IMR-90 (cell line): Measurements from ENCODE around the gene DYRK3. TPM values are rescaled to one million over a fixed set of nuclear protein-coding genes. Genes with fewer than 3 reads are reported as not detected.

Source experiments
- ATAC-seq: fragments of 200-7000 bp; cut with Tn5 transposase; 2 replicates; pipeline ENCODE4 v1.9.1; 2020; ENCODE audit warnings: low read depth, mild to moderate bottlenecking, moderate library complexity
- BruUV-seq: library from RNA; stranded (reverse); fragments of 400-500 nt; replicated peaks from 2 replicates; lab custom pipeline; 2021; lab: Mats Ljungman, UMichigan
- CTCF ChIA-PET: fragments of 300-600 bp; formaldehyde crosslinking; extraction: SDS; loops from one replicate; lab custom pipeline; 2021; ENCODE audit warnings: antibody characterized with exemption; lab: Yijun Ruan, JAX
- POLR2A ChIA-PET: fragments of 300-600 bp; sonication (Branson Sonifier 250); formaldehyde crosslinking; loops from one replicate; lab custom pipeline; 2022; ENCODE audit warnings: antibody characterized with exemption; ENCODE audit not compliant: unreplicated experiment; lab: Charles Lee
- DNase-seq: peaks from one replicate; pipeline ENCODE4 v3.0.0; 2013
- H2AFZ ChIP-seq: replicated peaks from 2 replicates; pipeline ENCODE3; 2013; ENCODE audit warnings: low read length, mild to moderate bottlenecking; ENCODE audit not compliant: poor library complexity
- H2AK5ac ChIP-seq: 2 replicates; pipeline ENCODE4 v1.6.1; 2013; ENCODE audit warnings: low read depth, low read length, inconsistent platforms
- H2AK9ac ChIP-seq: replicated peaks from 2 replicates; pipeline ENCODE3; 2013; ENCODE audit warnings: mild to moderate bottlenecking, low read depth, low read length, moderate library complexity; ENCODE audit not compliant: poor library complexity
- H2BK120ac ChIP-seq: 2 replicates; pipeline ENCODE4 v1.6.1; 2013; ENCODE audit warnings: low read depth, low read length, inconsistent platforms
- H2BK15ac ChIP-seq: 3 replicates; pipeline ENCODE4 v1.6.1; 2013; ENCODE audit warnings: low read depth, low read length, inconsistent platforms
- H2BK20ac ChIP-seq: 2 replicates; pipeline ENCODE4 v1.6.1; 2013; ENCODE audit warnings: low read depth, mild to moderate bottlenecking, inconsistent platforms, low read length, moderate library complexity
- H2BK5ac ChIP-seq: 2 replicates; pipeline ENCODE4 v1.6.1; 2013; ENCODE audit warnings: mild to moderate bottlenecking, low read depth, low read length, inconsistent platforms; ENCODE audit not compliant: poor library complexity, severe bottlenecking
- H3K14ac ChIP-seq: replicated peaks from 2 replicates; pipeline ENCODE4 v1.6.1; 2013; ENCODE audit warnings: low read depth, low read length, inconsistent platforms
- H3K18ac ChIP-seq: 2 replicates; pipeline ENCODE4 v1.6.1; 2013; ENCODE audit warnings: low read depth, low read length, control low read depth
- H3K23ac ChIP-seq: 2 replicates; pipeline ENCODE4 v1.6.1; 2013; ENCODE audit warnings: low read depth, low read length, inconsistent platforms
- H3K27ac ChIP-seq: 2 replicates; pipeline ENCODE4 v1.5.1; 2013; ENCODE audit warnings: mild to moderate bottlenecking, control low read depth, low read length; ENCODE audit not compliant: insufficient read depth
- H3K27me3 ChIP-seq: 2 replicates; pipeline ENCODE4 v1.6.1; 2013; ENCODE audit warnings: low read length; ENCODE audit not compliant: control insufficient read depth, insufficient read depth
- H3K36me3 ChIP-seq: 2 replicates; pipeline ENCODE4 v1.6.1; 2013; ENCODE audit warnings: low read length, mixed read lengths; ENCODE audit not compliant: control insufficient read depth, insufficient read depth
- H3K4ac ChIP-seq: 2 replicates; pipeline ENCODE4 v1.6.1; 2013; ENCODE audit warnings: low read depth, low read length, inconsistent platforms
- H3K4me1 ChIP-seq: 2 replicates; pipeline ENCODE4 v1.6.1; 2013; ENCODE audit warnings: low read length, mixed read lengths; ENCODE audit not compliant: control insufficient read depth, insufficient read depth
- H3K4me2 ChIP-seq: 2 replicates; pipeline ENCODE4 v1.6.1; 2013; ENCODE audit warnings: low read depth, mild to moderate bottlenecking, control low read depth, low read length, moderate library complexity
- H3K4me3 ChIP-seq: 2 replicates; pipeline ENCODE4 v1.5.1; 2013; ENCODE audit warnings: low read depth, mild to moderate bottlenecking, control low read depth, low read length, moderate library complexity; ENCODE audit not compliant: insufficient read depth
- H3K56ac ChIP-seq: 2 replicates; pipeline ENCODE4 v1.6.1; 2013; ENCODE audit warnings: low read length, inconsistent platforms; ENCODE audit not compliant: insufficient read depth; ENCODE audit errors: extremely low read depth
- H3K79me1 ChIP-seq, 2 experiments: 2 replicates each; pipeline ENCODE4 v1.6.1; 2013; ENCODE audit warnings: low read length in 2 of 2, inconsistent platforms in 1 of 2, low read depth in 1 of 2
- H3K9ac ChIP-seq: 2 replicates; pipeline ENCODE4 v1.6.1; 2013; ENCODE audit warnings: low read depth, low read length, control low read depth
- H3K9me1 ChIP-seq: 2 replicates; pipeline ENCODE4 v1.6.1; 2013; ENCODE audit warnings: low read length, inconsistent platforms; ENCODE audit not compliant: insufficient read depth
- H3K9me3 ChIP-seq: 2 replicates; pipeline ENCODE4 v1.6.1; 2013; ENCODE audit warnings: low read length; ENCODE audit not compliant: control insufficient read depth, insufficient read depth
- H4K20me1 ChIP-seq: 2 replicates; pipeline ENCODE4 v1.6.1; 2013; ENCODE audit warnings: low read length, inconsistent platforms; ENCODE audit not compliant: insufficient read depth
- H4K5ac ChIP-seq: 2 replicates; pipeline ENCODE4 v1.6.1; 2013; ENCODE audit warnings: mild to moderate bottlenecking, low read depth, low read length, control low read depth
- H4K8ac ChIP-seq, 2 experiments: 2 replicates each; pipeline ENCODE4 v1.6.1; 2013; ENCODE audit warnings: low read depth in 2 of 2, low read length in 2 of 2, control low read depth in 1 of 2, inconsistent platforms in 1 of 2
- H4K91ac ChIP-seq: 2 replicates; pipeline ENCODE4 v1.6.1; 2013; ENCODE audit warnings: low read depth, low read length, inconsistent platforms; ENCODE audit not compliant: insufficient read depth
- MXI1 ChIP-seq: IDR thresholded peaks from 2 replicates; pipeline ENCODE4 v1.6.1; 2012; ENCODE audit warnings: low read depth, mild to moderate bottlenecking, low read length, moderate library complexity, borderline replicate concordance
- RAD21 ChIP-seq: IDR thresholded peaks from 2 replicates; pipeline ENCODE4 v1.6.1; 2012; ENCODE audit warnings: low read length, improper control_type of control experiment
- SMC3 ChIP-seq: fragments of 150-350 bp; IDR thresholded peaks from 2 replicates; pipeline ENCODE4 v1.6.1; 2016; ENCODE audit warnings: low read depth, mild to moderate bottlenecking, antibody characterized with exemption, low read length, moderate library complexity
- WGBS, 2 experiments: methylation state at CpG; one replicate each; pipeline versions ENCODE4 v1.1.5 to v1.1.7; 2013; ENCODE audit warnings: missing lambda C conversion rate in 2 of 2; ENCODE audit not compliant: insufficient read length in 1 of 2; ENCODE audit errors: extremely low coverage in 2 of 2; 5-methylcytosine and 5-hydroxymethylcytosine counted together
- dilution Hi-C: fragments of 300-500 bp; cut with HindIII; formaldehyde crosslinking; loops from one replicate; pipeline ENCODE4 v1.14.3; 2018; ENCODE audit warnings: low sequenced_read_pairs; ENCODE audit not compliant: unreplicated experiment
- in situ Hi-C: fragments of 300-500 bp; cut with MboI; formaldehyde crosslinking; loops from 3 replicates; pipeline ENCODE4 v1.14.3; 2019; ENCODE audit warnings: low sequenced_read_pairs, inconsistent platforms, mixed read lengths
- intact Hi-C: fragments of 100-400 bp; cut with micrococcal nuclease; formaldehyde crosslinking; loops from 2 replicates; pipeline ENCODE4 v1.10.0; 2022
- polyA plus RNA-seq, 3 experiments: library from polyadenylated mRNA; depleted of rRNA; stranded (reverse); fragments of >200 nt; gene quantifications; 2 replicates each; pipeline ENCODE4 v1.2.3, GENCODE V29; 2012; ENCODE audit warnings: low replicate concordance in 1 of 3
- total RNA-seq: library from RNA; depleted of rRNA; stranded (reverse); fragments of >200 nt; gene quantifications from 2 replicates; pipeline ENCODE4 v1.2.3, GENCODE V29; 2012

DYRK3 gene
- total and polyA plus RNA-seq, 2 of the 4 experiments (the other 2 are of a cell fraction): 5.5 to 22.0 TPM

GRCh38 chr1:206653715-206654459 is 18.6 kb downstream of the DYRK3 start:
- Histone ChIP-seq H2AFZ (no peak overlapping the region), H2BK15ac (no peak overlapping the region), H2AK9ac (no peak overlapping the region), H3K18ac (no peak overlapping the region), H4K5ac (no peak overlapping the region), H3K27me3 (peaks cover 5% of the 10 kb centered on the region), H2BK20ac (no peak overlapping the region), H3K79me1 (peaks cover 0 to 14% of the 10 kb centered on the region in 2 experiments; a peak in 2 of 4 replicates), H3K4me1 (peaks cover 2% of the 10 kb centered on the region; the same call in 1 of the 2 replicates), H4K8ac (no peak overlapping the region), H2BK120ac (no peak overlapping the region), H3K27ac (no peak overlapping the region), H4K20me1 (peaks cover 3% of the 10 kb centered on the region; the same call in 1 of the 2 replicates), H3K9me1 (no peaks in the 10 kb centered on the region; the same call in none of the 2 replicates), H3K9ac (no peak overlapping the region), H3K14ac (no peak overlapping the region), H3K9me3 (peaks cover 2% of the 10 kb centered on the region; the same call in 1 of the 2 replicates), H3K23ac (no peak overlapping the region), H2BK5ac (no peak overlapping the region), H4K91ac (no peak overlapping the region), H3K36me3 (peaks cover 4% of the 10 kb centered on the region), H3K4me2 (no peak overlapping the region), H3K4me3 (no peak overlapping the region), H3K56ac (no peak overlapping the region), H3K4ac (no peak overlapping the region), H2AK5ac (no peak overlapping the region)
- TF ChIP-seq SMC3 (no peak), MXI1 (no peak), RAD21 (no peak)
- intact Hi-C loops (no loop called here), in situ Hi-C loops (no loop called here), dilution Hi-C loops (no loop called here)
- ChIA-PET CTCF (interaction anchor here (3.0 kb wide), 1 partner anchor 10 kb away, joined by 12 read pairs; no protein-coding TSS in a partner anchor), POLR2A (no interaction called here)
- BruUV-seq: no TSS peak
- no peak for ATAC-seq
- DNase-seq: no peak
- WGBS, 2 experiments: no CpG with 5 or more reads among the region's 7 CpGs
